Nephron (organoid): Measurements from ENCODE around the gene DLGAP1.

Experiments
- H3K27ac Mint-ChIP-seq, 3 experiments: 2 replicates each; pipeline ENCODE4 v1.8.0; 2020; ENCODE audit warnings: mixed read lengths in 3 of 3, mild to moderate bottlenecking in 2 of 3, moderate library complexity in 1 of 3
- H3K27me3 Mint-ChIP-seq: 2 replicates; pipeline ENCODE4 v1.8.0; 2021; ENCODE audit warnings: low read depth, mild to moderate bottlenecking, moderate library complexity, mixed read lengths
- H3K36me3 Mint-ChIP-seq: 2 replicates; pipeline ENCODE4 v1.8.0; 2020; ENCODE audit warnings: low read depth, mixed read lengths
- H3K4me1 Mint-ChIP-seq: 2 replicates; pipeline ENCODE4 v1.8.0; 2020; ENCODE audit warnings: mixed read lengths
- H3K4me3 Mint-ChIP-seq, 3 experiments: 2 replicates each; pipeline ENCODE4 v1.8.0; 2020; ENCODE audit warnings: mild to moderate bottlenecking in 3 of 3, mixed read lengths in 3 of 3, moderate library complexity in 2 of 3
- H3K9me3 Mint-ChIP-seq: 2 replicates; pipeline ENCODE4 v1.8.0; 2020; ENCODE audit warnings: mixed read lengths
- CTCF ChIP-seq, 3 experiments: fragments of 200-600 bp; sonication (generic); IDR thresholded peaks; one replicate each; pipeline ENCODE4 v1.5.0; 2021; ENCODE audit warnings: antibody characterized with exemption in 3 of 3; ENCODE audit not compliant: unreplicated experiment in 3 of 3

Gene DLGAP1

GRCh38 chr18:4246374-4246773, 208.7 kb downstream of the DLGAP1 start:
- no peaks in the 10 kb centered on the region for H3K9me3 Mint-ChIP-seq
- H3K4me1 Mint-ChIP-seq: peaks cover 6% of the 10 kb centered on the region

GRCh38 chr18:4245456-4245855, 209.7 kb downstream of the DLGAP1 start:
- Mint-ChIP-seq H3K27me3 (no peaks in the 10 kb centered on the region), H3K4me3 (no peak overlapping the region), H3K27ac (no peak overlapping the region), H3K9me3 (no peaks in the 10 kb centered on the region), H3K36me3 (no peaks in the 10 kb centered on the region), H3K4me1 (no peaks in the 10 kb centered on the region)
- TF ChIP-seq CTCF (IDR thresholded peaks at IDR 0.05; ENCODE audit: unreplicated experiment in 3 of 3): no peak

More at GRCh38 chr18:4246374-4246773, 208.7 kb downstream of the DLGAP1 start:
- Mint-ChIP-seq H3K4me3 (no peak overlapping the region), H3K27ac (no peak overlapping the region), H3K36me3 (no peaks in the 10 kb centered on the region), H3K27me3 (no peaks in the 10 kb centered on the region)
- no peak for TF ChIP-seq CTCF (IDR thresholded peaks at IDR 0.05; ENCODE audit: unreplicated experiment in 3 of 3)

GRCh38 chr18:4242431-4243161, 212.5 kb downstream of the DLGAP1 start:
- no peaks in the 10 kb centered on the region for H3K9me3 Mint-ChIP-seq
- TF ChIP-seq CTCF (IDR thresholded peaks at IDR 0.05; ENCODE audit: unreplicated experiment in 3 of 3): no peak
- no peaks in the 10 kb centered on the region for H3K36me3 Mint-ChIP-seq
- H3K4me1 Mint-ChIP-seq: no peaks in the 10 kb centered on the region
- no peak overlapping the region for H3K4me3 Mint-ChIP-seq
- H3K27ac Mint-ChIP-seq: no peak overlapping the region
- no peaks in the 10 kb centered on the region for H3K27me3 Mint-ChIP-seq

- no peak overlapping the region for H3K27ac Mint-ChIP-seq
- TF ChIP-seq CTCF (IDR thresholded peaks at IDR 0.05; ENCODE audit: unreplicated experiment in 3 of 3): no peak
- no peaks in the 10 kb centered on the region for H3K36me3 Mint-ChIP-seq
- no peaks in the 10 kb centered on the region for H3K4me1 Mint-ChIP-seq
- no peak overlapping the region for H3K4me3 Mint-ChIP-seq
- no peaks in the 10 kb centered on the region for H3K9me3 Mint-ChIP-seq
- no peaks in the 10 kb centered on the region for H3K27me3 Mint-ChIP-seq
Observed at GRCh38 chr18:4241090-4241617, 214.0 kb downstream of the DLGAP1 start.

- no peaks in the 10 kb centered on the region for H3K9me3 Mint-ChIP-seq
- no peaks in the 10 kb centered on the region for H3K27me3 Mint-ChIP-seq
- no peak overlapping the region for H3K4me3 Mint-ChIP-seq
- no peaks in the 10 kb centered on the region for H3K36me3 Mint-ChIP-seq
- TF ChIP-seq CTCF (IDR thresholded peaks at IDR 0.05; ENCODE audit: unreplicated experiment in 3 of 3): no peak
- no peaks in the 10 kb centered on the region for H3K4me1 Mint-ChIP-seq
- H3K27ac Mint-ChIP-seq: no peak overlapping the region
Observed at GRCh38 chr18:4238966-4239365, 216.1 kb downstream of the DLGAP1 start.

- Mint-ChIP-seq H3K4me1 (no peaks in the 10 kb centered on the region), H3K4me3 (no peak overlapping the region), H3K27me3 (no peaks in the 10 kb centered on the region), H3K9me3 (no peaks in the 10 kb centered on the region), H3K27ac (no peak overlapping the region), H3K36me3 (no peaks in the 10 kb centered on the region)
- no peak for TF ChIP-seq CTCF (IDR thresholded peaks at IDR 0.05; ENCODE audit: unreplicated experiment in 3 of 3)
Observed at GRCh38 chr18:4237664-4238041, 217.5 kb downstream of the DLGAP1 start.
